ENCODE data around the gene ITCH.
A peak's percentile ranks its signal among the peaks of the same experiment; 100 is the strongest.

DNA sequence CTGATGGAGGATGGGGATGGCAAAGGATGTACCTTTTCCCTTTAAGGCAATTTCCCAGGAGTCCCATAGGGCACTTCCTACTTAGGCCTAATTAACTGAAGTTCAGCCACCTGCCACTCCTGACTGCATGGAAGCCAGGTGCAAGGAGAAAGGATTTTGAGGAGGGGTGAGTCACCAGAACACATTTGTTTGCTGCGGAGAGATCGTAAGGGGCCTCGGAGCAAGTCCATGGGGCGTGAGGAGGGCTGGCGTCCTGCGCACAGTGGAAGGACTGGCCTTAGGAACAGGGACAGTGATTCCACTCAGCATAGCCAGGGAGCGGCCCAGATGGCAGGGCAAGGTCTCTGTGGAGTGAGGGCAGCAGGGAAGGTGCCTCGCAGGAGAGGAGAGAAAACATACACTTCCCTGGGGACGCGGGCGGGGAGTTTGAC lies 183.7 kb downstream of the ITCH start:
- TF ChIP-seq, protein P1, sequence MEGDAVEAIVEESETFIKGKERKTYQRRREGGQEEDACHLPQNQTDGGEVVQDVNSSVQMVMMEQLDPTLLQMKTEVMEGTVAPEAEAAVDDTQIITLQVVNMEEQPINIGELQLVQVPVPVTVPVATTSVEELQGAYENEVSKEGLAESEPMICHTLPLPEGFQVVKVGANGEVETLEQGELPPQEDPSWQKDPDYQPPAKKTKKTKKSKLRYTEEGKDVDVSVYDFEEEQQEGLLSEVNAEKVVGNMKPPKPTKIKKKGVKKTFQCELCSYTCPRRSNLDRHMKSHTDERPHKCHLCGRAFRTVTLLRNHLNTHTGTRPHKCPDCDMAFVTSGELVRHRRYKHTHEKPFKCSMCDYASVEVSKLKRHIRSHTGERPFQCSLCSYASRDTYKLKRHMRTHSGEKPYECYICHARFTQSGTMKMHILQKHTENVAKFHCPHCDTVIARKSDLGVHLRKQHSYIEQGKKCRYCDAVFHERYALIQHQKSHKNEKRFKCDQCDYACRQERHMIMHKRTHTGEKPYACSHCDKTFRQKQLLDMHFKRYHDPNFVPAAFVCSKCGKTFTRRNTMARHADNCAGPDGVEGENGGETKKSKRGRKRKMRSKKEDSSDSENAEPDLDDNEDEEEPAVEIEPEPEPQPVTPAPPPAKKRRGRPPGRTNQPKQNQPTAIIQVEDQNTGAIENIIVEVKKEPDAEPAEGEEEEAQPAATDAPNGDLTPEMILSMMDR (IDR thresholded peaks at IDR 0.05): peak in 2 of 5 experiments; percentile 33 to 49
- TF ChIP-seq POLR2AphosphoS5 (IDR thresholded peaks at IDR 0.05): peak; percentile 32 to 55 (median 43)

All from transverse colon (tissue), 4 donors.